CD4-positive, alpha-beta T cell (primary cell): ENCODE measurements around the gene SETD1B. TPM values are rescaled to one million over a fixed set of nuclear protein-coding genes. Genes with fewer than 3 reads are reported as not detected.
A peak's percentile ranks its signal among the peaks of the same experiment; 100 is the strongest.

Source experiments
- ATAC-seq: fragments of 200-7000 bp; cut with Tn5 transposase; one replicate; pipeline ENCODE4 v1.10.0; 2022; ENCODE audit warnings: mild to moderate bottlenecking; ENCODE audit not compliant: poor library complexity
- CTCF ChIA-PET: fragments of 350-600 bp; sonication (Branson Sonifier 250); formaldehyde crosslinking; loops from one replicate; lab custom pipeline; 2021; ENCODE audit warnings: antibody characterized with exemption, inconsistent platforms; lab: Charles Lee
- POLR2A ChIA-PET: fragments of 350-600 bp; sonication (Branson Sonifier 250); formaldehyde crosslinking; loops from one replicate; lab custom pipeline; 2021; ENCODE audit warnings: antibody characterized with exemption, inconsistent platforms; lab: Charles Lee
- DNase-seq, 14 experiments: peaks; one replicate each; pipeline ENCODE4 v3.0.0-alpha.2; 2013 to 2020; ENCODE audit warnings: mixed read lengths in 2 of 14
- H3K27ac ChIP-seq, 2 donors: one replicate each; pipeline versions ENCODE4 v1.5.1 to v1.7.0; 2013; ENCODE audit warnings: low read length in 2 of 2, low read depth in 1 of 2, mild to moderate bottlenecking in 1 of 2
- H3K27me3 ChIP-seq, 2 experiments: 1 replicate in 1 of 2; 2 replicates in 1 of 2; pipeline versions ENCODE4 v1.6.1 to v1.7.0; 2013; ENCODE audit warnings: low read length in 2 of 2, control low read depth in 1 of 2, mild to moderate bottlenecking in 1 of 2, moderate library complexity in 1 of 2; ENCODE audit not compliant: insufficient read depth in 2 of 2, control insufficient read depth in 1 of 2
- H3K36me3 ChIP-seq: one replicate; pipeline ENCODE4 v1.6.1; 2013; ENCODE audit warnings: low read length, control low read depth; ENCODE audit not compliant: insufficient read depth
- H3K4me1 ChIP-seq: one replicate; pipeline ENCODE4 v1.6.1; 2013; ENCODE audit warnings: low read length, control low read depth; ENCODE audit not compliant: insufficient read depth
- H3K4me3 ChIP-seq: one replicate; pipeline ENCODE4 v1.5.1; 2013; ENCODE audit warnings: mild to moderate bottlenecking, low read length, moderate library complexity
- H3K9me3 ChIP-seq, 2 experiments: 1 replicate in 1 of 2; 2 replicates in 1 of 2; pipeline versions ENCODE4 v1.6.1 to v1.7.0; 2013; ENCODE audit warnings: low read length in 2 of 2, mild to moderate bottlenecking in 2 of 2, control low read depth in 1 of 2, moderate library complexity in 1 of 2; ENCODE audit not compliant: control insufficient read depth in 1 of 2, insufficient read depth in 1 of 2
- H3K27ac Mint-ChIP-seq: one replicate; pipeline ENCODE4 v1.8.0; 2020; ENCODE audit warnings: mixed read lengths
- H3K27me3 Mint-ChIP-seq: one replicate; pipeline ENCODE4 v1.8.0; 2021; ENCODE audit warnings: mixed read lengths
- H3K36me3 Mint-ChIP-seq: one replicate; pipeline ENCODE4 v1.8.0; 2021; ENCODE audit warnings: low read depth, mixed read lengths
- H3K4me1 Mint-ChIP-seq: one replicate; pipeline ENCODE4 v1.8.0; 2021; ENCODE audit warnings: low read depth, mixed read lengths
- H3K4me3 Mint-ChIP-seq: one replicate; pipeline ENCODE4 v1.8.0; 2020; ENCODE audit warnings: mild to moderate bottlenecking, mixed read lengths
- H3K9me3 Mint-ChIP-seq: one replicate; pipeline ENCODE4 v1.8.0; 2020; ENCODE audit warnings: mixed read lengths
- CTCF ChIP-seq: fragments of 200-600 bp; IDR thresholded peaks from one replicate; pipeline ENCODE4 v1.8.0; 2022; ENCODE audit warnings: antibody characterized with exemption, mild to moderate bottlenecking
- intact Hi-C, 2 experiments: fragments of 100-400 bp; cut with DNase I in 1 of 2; cut with micrococcal nuclease in 1 of 2; formaldehyde crosslinking; loops; one replicate each; pipeline versions ENCODE4 v1.15.1 to v1.9.0; 2023 to 2025; cut with DNase I, micrococcal nuclease
- total RNA-seq, 174 experiments: library from RNA in 2 of 174; stranded (reverse) in 2 of 174; gene quantifications; one replicate each; pipeline ENCODE4 v1.2.3 and lab custom pipeline; 2021 to 2026

The SETD1B gene
- total RNA-seq, 2 experiments from 2014 or later = 146 to 151 TPM

- H3K4me1 Mint-ChIP-seq = peaks cover 41% of the 10 kb centered on the region
- H3K36me3 Mint-ChIP-seq = peaks cover 66% of the 10 kb centered on the region
- no peaks in the 10 kb centered on the region for H3K9me3 Mint-ChIP-seq
- H3K36me3 ChIP-seq = peaks cover 34% of the 10 kb centered on the region
- peak overlapping the region; percentile 61 to 88 for H3K27ac ChIP-seq
- peak; percentile 10 for ATAC-seq
- peak overlapping the region; percentile 93 for H3K4me3 Mint-ChIP-seq
- POLR2A ChIA-PET = interaction anchor here (1.1 to 34.6 kb wide), 11 partner anchors 3 to 1547 kb away, joined by 3 to 1869 read pairs (median 28); partner anchors contain the start of genes CAMKK2, CFAP251, KDM2B and ORAI1
- H3K4me1 ChIP-seq = peaks cover 49% of the 10 kb centered on the region
- intact Hi-C loops = loop anchor here in 1 of 2 experiments (1.0 kb wide), 1 partner anchor 11 kb away; no protein-coding TSS in a partner anchor
- H3K4me3 ChIP-seq = peak overlapping the region; percentile 100
- no peaks in the 10 kb centered on the region for H3K27me3 ChIP-seq
- CTCF ChIA-PET = interaction anchor here (0.7 to 14.7 kb wide), 3 partner anchors 9 to 88 kb away, joined by 4 to 746 read pairs (median 6); partner anchors contain the start of genes PSMD9 and SETD1B
- DNase-seq = peak; percentile 50 to 88 (median 77)
- no peaks in the 10 kb centered on the region for H3K27me3 Mint-ChIP-seq
- H3K9me3 ChIP-seq = no peaks in the 10 kb centered on the region
- peak overlapping the region; percentile 97 for H3K27ac Mint-ChIP-seq
- TF ChIP-seq CTCF = no peak
These were observed 3.7 kb upstream of the SETD1B start for GRCh38 chr12:121799842-121800693.

GRCh38 chr12:121800694-121801594 lies 2.9 kb upstream of the SETD1B start:
- CTCF ChIA-PET = interaction anchor here (14.7 to 16.5 kb wide), 2 partner anchors 5 to 9 kb away, joined by 746 read pairs; partner anchors contain the start of genes RHOF and SETD1B
- H3K36me3 Mint-ChIP-seq = peaks cover 60% of the 10 kb centered on the region
- no peak for TF ChIP-seq CTCF
- intact Hi-C loops = no loop called here
- Histone ChIP-seq H3K4me1 (peaks cover 48% of the 10 kb centered on the region), H3K9me3 (no peaks in the 10 kb centered on the region), H3K4me3 (peak overlapping the region; percentile 100), H3K27me3 (no peaks in the 10 kb centered on the region), H3K36me3 (peaks cover 30% of the 10 kb centered on the region), H3K27ac (peak overlapping the region; percentile 96 to 97)
- no peaks in the 10 kb centered on the region for H3K27me3 Mint-ChIP-seq
- H3K9me3 Mint-ChIP-seq = no peaks in the 10 kb centered on the region
- ATAC-seq (peak; percentile 10), DNase-seq (peak; percentile 62 to 87 (median 74))
- POLR2A ChIA-PET = interaction anchor here (0.6 to 34.6 kb wide), 24 partner anchors 2 to 1600 kb away, joined by 3 to 1869 read pairs (median 6); partner anchors contain the start of genes CAMKK2, CFAP251, DIABLO and KDM2B
- peak overlapping the region; percentile 99 for H3K4me3 Mint-ChIP-seq
- peak overlapping the region; percentile 98 for H3K27ac Mint-ChIP-seq
- H3K4me1 Mint-ChIP-seq = peaks cover 37% of the 10 kb centered on the region
